ENCODE measurements around the gene RFK. TPM values are rescaled to one million over a fixed set of nuclear protein-coding genes. Genes with fewer than 3 reads are reported as not detected.

RFK gene
- total RNA-seq, 4 donors from 2014 or later, result 18.4 to 37.1 (median 18.8) TPM

DNA sequence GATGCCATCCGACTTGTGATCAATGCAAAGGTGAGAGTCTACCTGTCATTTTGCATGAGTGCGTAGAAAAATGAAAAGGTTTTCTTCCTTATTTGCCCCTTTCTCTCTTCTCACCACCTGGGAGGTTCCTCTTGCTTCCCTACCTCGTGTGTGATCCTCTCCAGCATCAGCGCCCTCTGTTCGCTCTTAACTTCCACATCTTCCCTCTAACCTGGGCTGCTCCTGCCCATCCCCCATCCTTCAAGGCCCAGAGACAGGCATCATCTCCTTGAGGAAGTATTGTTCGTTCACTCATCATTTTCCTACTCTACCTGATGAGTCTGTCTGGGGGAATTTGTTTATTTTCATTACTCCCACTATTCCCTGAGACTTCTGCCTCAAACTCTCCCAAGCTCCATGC, 55.8 kb downstream of the RFK start:
- Histone ChIP-seq H3K36me3 (no peaks in the 10 kb centered on the region), H3K27ac (no peak overlapping the region), H3K4me1 (no peaks in the 10 kb centered on the region), H3K4me3 (no peak overlapping the region), H3K27me3 (no peaks in the 10 kb centered on the region), H3K9me3 (no peaks in the 10 kb centered on the region)
- ATAC-seq, result no peak
- 76 to 83% methylated on average over 4 to 6 of the region's 6 CpGs for WGBS, 2 donors (ENCODE audit: low coverage in 1 of 2)
- TF ChIP-seq EP300 (IDR thresholded peaks at IDR 0.05) (no peak), POLR2AphosphoS5 (IDR thresholded peaks at IDR 0.05) (no peak), POLR2A (IDR thresholded peaks at IDR 0.05) (no peak)
- TF ChIP-seq, protein P1, sequence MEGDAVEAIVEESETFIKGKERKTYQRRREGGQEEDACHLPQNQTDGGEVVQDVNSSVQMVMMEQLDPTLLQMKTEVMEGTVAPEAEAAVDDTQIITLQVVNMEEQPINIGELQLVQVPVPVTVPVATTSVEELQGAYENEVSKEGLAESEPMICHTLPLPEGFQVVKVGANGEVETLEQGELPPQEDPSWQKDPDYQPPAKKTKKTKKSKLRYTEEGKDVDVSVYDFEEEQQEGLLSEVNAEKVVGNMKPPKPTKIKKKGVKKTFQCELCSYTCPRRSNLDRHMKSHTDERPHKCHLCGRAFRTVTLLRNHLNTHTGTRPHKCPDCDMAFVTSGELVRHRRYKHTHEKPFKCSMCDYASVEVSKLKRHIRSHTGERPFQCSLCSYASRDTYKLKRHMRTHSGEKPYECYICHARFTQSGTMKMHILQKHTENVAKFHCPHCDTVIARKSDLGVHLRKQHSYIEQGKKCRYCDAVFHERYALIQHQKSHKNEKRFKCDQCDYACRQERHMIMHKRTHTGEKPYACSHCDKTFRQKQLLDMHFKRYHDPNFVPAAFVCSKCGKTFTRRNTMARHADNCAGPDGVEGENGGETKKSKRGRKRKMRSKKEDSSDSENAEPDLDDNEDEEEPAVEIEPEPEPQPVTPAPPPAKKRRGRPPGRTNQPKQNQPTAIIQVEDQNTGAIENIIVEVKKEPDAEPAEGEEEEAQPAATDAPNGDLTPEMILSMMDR (IDR thresholded peaks at IDR 0.05), result no peak

DNA sequence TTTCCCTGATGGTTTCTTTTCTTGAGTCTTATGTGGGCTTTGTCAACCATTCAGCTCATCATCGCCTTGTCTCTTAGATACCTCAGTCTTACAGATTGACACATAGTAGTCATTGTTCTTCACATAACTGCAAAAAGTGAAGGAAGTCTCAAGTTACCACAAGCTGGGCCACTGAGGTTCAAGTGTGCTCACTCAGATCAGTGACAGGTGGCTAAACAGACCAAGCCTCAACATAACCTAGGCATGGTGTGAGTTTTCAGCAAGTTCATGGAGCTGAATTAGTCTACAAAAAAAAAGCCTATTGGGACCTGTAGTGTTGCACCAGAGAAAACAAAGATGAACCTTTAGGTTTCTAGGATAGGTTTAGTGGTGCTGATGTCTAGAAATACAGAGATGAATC, 58.2 kb downstream of the RFK start:
- 43 to 100% methylated on average over 1 of the region's 1 CpG for WGBS, 2 donors (ENCODE audit: low coverage in 1 of 2)
- TF ChIP-seq POLR2AphosphoS5 (IDR thresholded peaks at IDR 0.05), result no peak
- no peak for TF ChIP-seq POLR2A (IDR thresholded peaks at IDR 0.05)
- TF ChIP-seq, protein P1 (IDR thresholded peaks at IDR 0.05), result no peak
- H3K9me3 ChIP-seq, result no peaks in the 10 kb centered on the region
- H3K36me3 ChIP-seq, result no peaks in the 10 kb centered on the region
- H3K4me1 ChIP-seq, result no peaks in the 10 kb centered on the region
- no peak for ATAC-seq
- peaks cover 4% of the 10 kb centered on the region for H3K27me3 ChIP-seq
- H3K27ac ChIP-seq, result no peak overlapping the region
- no peak overlapping the region for H3K4me3 ChIP-seq

Other genes with a start within 250 kb of the RFK start
- 1 to 10 TPM; 2.0 to 5.7 (median 3.5) TPM for gene GCNT1, start 64.8 kb upstream of the RFK start, total RNA-seq

Measured in gastroesophageal sphincter (tissue), 4 donors.